Mesendoderm (in vitro differentiated cells): ENCODE results near the gene RPS2.
A peak's percentile ranks its signal among the peaks of the same experiment; 100 is the strongest.

Experiments
- DNase-seq: peaks from one replicate; pipeline ENCODE4 v3.0.0; 2013
- H2AK5ac ChIP-seq: 2 replicates; pipeline ENCODE4 v1.6.1; 2013; ENCODE audit warnings: low read length, inconsistent platforms
- H2BK120ac ChIP-seq: 2 replicates; pipeline ENCODE4 v1.6.1; 2013; ENCODE audit warnings: low read depth, mild to moderate bottlenecking, low read length, moderate library complexity, mixed read lengths
- H2BK15ac ChIP-seq: replicated peaks from 2 replicates; pipeline ENCODE4 v1.6.1; 2013; ENCODE audit warnings: low read depth, mild to moderate bottlenecking, moderate library complexity
- H2BK5ac ChIP-seq: 2 replicates; pipeline ENCODE4 v1.6.1; 2013; ENCODE audit warnings: low read length, inconsistent platforms
- H3K18ac ChIP-seq: 2 replicates; pipeline ENCODE4 v1.6.1; 2013; ENCODE audit warnings: mild to moderate bottlenecking, low read length, mixed read lengths
- H3K23ac ChIP-seq: one replicate; pipeline ENCODE4 v1.6.1; 2013; ENCODE audit warnings: low read length
- H3K27ac ChIP-seq: 2 replicates; pipeline ENCODE4 v1.5.1; 2013; ENCODE audit warnings: low read depth, mild to moderate bottlenecking, inconsistent platforms, low read length, moderate library complexity
- H3K27me3 ChIP-seq: 2 replicates; pipeline ENCODE4 v1.6.1; 2013; ENCODE audit warnings: low read length, control low read depth, mild to moderate bottlenecking, inconsistent platforms; ENCODE audit not compliant: insufficient read depth, poor library complexity
- H3K36me3 ChIP-seq: 2 replicates; pipeline ENCODE4 v1.6.1; 2013; ENCODE audit warnings: low read length, inconsistent platforms; ENCODE audit not compliant: control insufficient read depth, insufficient read depth
- H3K4ac ChIP-seq: one replicate; pipeline ENCODE4 v1.6.1; 2013; ENCODE audit warnings: low read depth, mild to moderate bottlenecking, low read length, moderate library complexity
- H3K4me1 ChIP-seq: 2 replicates; pipeline ENCODE4 v1.6.1; 2013; ENCODE audit warnings: low read depth, low read length, inconsistent platforms; ENCODE audit not compliant: control insufficient read depth
- H3K4me2 ChIP-seq: 2 replicates; pipeline ENCODE4 v1.6.1; 2013; ENCODE audit warnings: low read length
- H3K4me3 ChIP-seq: 2 replicates; pipeline ENCODE4 v1.5.1; 2013; ENCODE audit warnings: mild to moderate bottlenecking, low read length
- H3K56ac ChIP-seq: one replicate; pipeline ENCODE4 v1.6.1; 2013; ENCODE audit warnings: low read length
- H3K79me1 ChIP-seq: 2 replicates; pipeline ENCODE4 v1.6.1; 2013; ENCODE audit warnings: low read length, inconsistent platforms
- H3K79me2 ChIP-seq: 2 replicates; pipeline ENCODE4 v1.6.1; 2013; ENCODE audit warnings: mild to moderate bottlenecking, low read length; ENCODE audit not compliant: control insufficient read depth, insufficient read depth
- H3K9ac ChIP-seq: 2 replicates; pipeline ENCODE4 v1.6.1; 2013; ENCODE audit warnings: low read length, inconsistent platforms
- H4K5ac ChIP-seq: one replicate; pipeline ENCODE4 v1.6.1; 2013; ENCODE audit warnings: low read length
- H4K8ac ChIP-seq: one replicate; pipeline ENCODE4 v1.6.1; 2013; ENCODE audit warnings: low read depth, mild to moderate bottlenecking, control low read depth, low read length, moderate library complexity
- WGBS: extraction: QIAGEN DNeasy Blood & Tissue Kit; methylation state at CpG from one replicate; pipeline ENCODE4 v1.1.7; 2013; ENCODE audit warnings: low lambda C conversion rate, missing lambda C conversion rate; ENCODE audit not compliant: insufficient coverage; ENCODE audit errors: extremely low coverage; 5-methylcytosine and 5-hydroxymethylcytosine counted together

Gene RPS2

DNA sequence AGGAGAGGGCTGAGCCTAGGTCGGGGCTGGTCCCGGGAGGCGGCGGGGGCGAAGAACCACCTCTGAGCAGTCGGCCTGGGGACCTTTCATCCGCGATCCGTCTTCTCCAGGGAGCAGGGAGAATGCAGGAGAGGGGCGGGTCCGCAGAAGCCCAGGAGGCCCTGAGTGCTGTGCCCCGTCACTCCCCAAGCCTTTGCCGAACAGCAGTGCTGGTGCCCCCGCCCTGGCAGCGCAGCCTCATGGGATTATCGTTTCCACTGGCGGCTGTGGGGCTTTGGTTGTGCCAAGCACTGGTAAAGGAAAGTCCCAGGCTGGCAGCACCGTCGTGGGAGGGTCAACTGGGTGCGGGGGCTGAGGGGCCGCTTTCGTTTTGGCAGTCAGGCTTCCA lies 7.9 kb upstream of the RPS2 start:
- Histone ChIP-seq H3K56ac (peak overlapping the region; percentile 90), H3K27ac (no peak overlapping the region), H4K5ac (no peak overlapping the region), H3K18ac (no peak overlapping the region), H3K36me3 (peaks cover 4% of the 10 kb centered on the region), H2AK5ac (no peak overlapping the region), H3K4me1 (no peaks in the 10 kb centered on the region), H4K8ac (no peak overlapping the region), H3K4me3 (peak overlapping the region; percentile 86), H3K27me3 (no peaks in the 10 kb centered on the region), H2BK15ac (no peak overlapping the region), H3K4me2 (peak overlapping the region; percentile 38), H3K23ac (no peak overlapping the region), H3K9ac (peak overlapping the region; percentile 89), H3K79me1 (peaks cover 5% of the 10 kb centered on the region), H2BK5ac (no peak overlapping the region), H3K4ac (peak overlapping the region; percentile 25), H2BK120ac (no peak overlapping the region), H3K79me2 (peaks cover 13% of the 10 kb centered on the region)
- no CpG with 5 or more reads among the region's 22 CpGs for WGBS
- DNase-seq, result peak; percentile 47

DNA sequence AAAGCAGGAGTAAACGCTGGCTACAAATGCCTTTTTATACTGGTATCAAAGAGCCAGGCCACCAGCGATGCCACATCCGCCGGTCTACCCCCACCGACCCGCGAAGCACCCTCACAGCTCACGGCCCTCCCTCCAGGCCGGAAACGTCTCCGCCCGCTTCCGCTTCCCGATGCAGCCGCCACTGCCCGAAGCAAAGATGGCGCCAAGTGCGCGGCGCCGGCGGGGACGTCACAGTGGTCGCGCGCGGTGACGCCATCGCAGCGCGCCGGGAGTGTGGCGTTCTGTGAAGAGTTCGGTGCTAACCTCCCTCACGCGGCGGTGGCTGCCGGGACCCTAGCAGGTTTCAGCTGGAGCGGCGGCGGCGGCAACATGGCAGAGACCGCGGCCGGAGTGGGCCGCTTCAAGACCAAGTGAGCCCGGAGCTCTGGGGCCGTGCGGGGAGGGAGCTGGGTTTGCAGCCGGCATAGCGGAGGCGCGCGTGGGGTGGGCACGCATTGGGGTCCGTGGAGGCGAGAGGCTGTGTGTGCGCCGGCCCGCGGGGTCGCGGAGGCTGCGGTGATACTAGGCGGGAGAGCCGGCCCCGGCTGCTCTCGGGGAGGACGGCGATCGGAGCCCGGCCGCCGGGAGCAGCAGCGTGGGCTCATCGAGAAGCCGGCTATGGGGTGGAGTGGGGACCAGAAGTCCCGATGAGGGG lies 7.3 kb upstream of the RPS2 start, which contains the start of gene TBL3:
Gene TBL3 (plus strand): TSS at position 258 of the 694 bp plus-strand sequence. CDS start 112 bp downstream, at position 370.
- Histone ChIP-seq H2AK5ac (peak within 1 kb of the TSS; percentile 95), H2BK5ac (peak within 1 kb of the TSS; percentile 88), H2BK120ac (no peak within 1 kb of the TSS), H3K9ac (peak within 1 kb of the TSS; percentile 98), H3K4ac (peak within 1 kb of the TSS; percentile 25), H3K4me3 (peak within 1 kb of the TSS; percentile 92), H3K79me1 (peaks cover 5% of the 10 kb centered on the region), H3K4me1 (no peaks in the 10 kb centered on the region), H3K27me3 (no peaks in the 10 kb centered on the region), H3K79me2 (peaks cover 13% of the 10 kb centered on the region), H3K23ac (peak within 1 kb of the TSS; percentile 94), H3K4me2 (peak within 1 kb of the TSS; percentile 81), H3K56ac (peak within 1 kb of the TSS; percentile 99), H2BK15ac (no peak within 1 kb of the TSS), H3K27ac (peak within 1 kb of the TSS; percentile 30), H3K36me3 (peaks cover 4% of the 10 kb centered on the region), H4K8ac (no peak within 1 kb of the TSS), H4K5ac (no peak within 1 kb of the TSS), H3K18ac (no peak within 1 kb of the TSS)
- peak; percentile 97 for DNase-seq
- WGBS, result no CpG with 5 or more reads among the region's 78 CpGs

- Histone ChIP-seq H3K56ac (no peak overlapping the region), H3K4ac (no peak overlapping the region), H3K79me2 (peaks cover 34% of the 10 kb centered on the region), H3K4me1 (no peaks in the 10 kb centered on the region), H3K27ac (no peak overlapping the region), H3K23ac (no peak overlapping the region), H2BK120ac (no peak overlapping the region), H4K5ac (no peak overlapping the region), H3K18ac (no peak overlapping the region), H3K79me1 (peaks cover 10% of the 10 kb centered on the region), H4K8ac (no peak overlapping the region), H3K4me2 (no peak overlapping the region), H2BK5ac (no peak overlapping the region), H3K27me3 (no peaks in the 10 kb centered on the region), H2BK15ac (no peak overlapping the region), H3K36me3 (peaks cover 5% of the 10 kb centered on the region), H2AK5ac (no peak overlapping the region), H3K4me3 (no peak overlapping the region), H3K9ac (no peak overlapping the region)
- no CpG with 5 or more reads among the region's 41 CpGs for WGBS
- DNase-seq, result no peak
Observed at GRCh38 chr16:1968146-1968953, 3.7 kb upstream of the RPS2 start.

- H3K56ac ChIP-seq, result peak within 1 kb of the TSS; percentile 99
- H3K27me3 ChIP-seq, result no peaks in the 10 kb centered on the region
- H3K79me1 ChIP-seq, result peaks cover 6% of the 10 kb centered on the region
- no peak within 1 kb of the TSS for H2BK15ac ChIP-seq
- peaks cover 15% of the 10 kb centered on the region for H3K36me3 ChIP-seq
- no peak within 1 kb of the TSS for H2BK120ac ChIP-seq
- no peaks in the 10 kb centered on the region for H3K4me1 ChIP-seq
- no peak for DNase-seq
- H3K18ac ChIP-seq, result no peak within 1 kb of the TSS
- H2AK5ac ChIP-seq, result no peak within 1 kb of the TSS
- H3K9ac ChIP-seq, result peak within 1 kb of the TSS; percentile 93
- H3K4me2 ChIP-seq, result peak within 1 kb of the TSS; percentile 87
- H3K23ac ChIP-seq, result no peak within 1 kb of the TSS
- no peak within 1 kb of the TSS for H2BK5ac ChIP-seq
- H3K4ac ChIP-seq, result no peak within 1 kb of the TSS
- no peak within 1 kb of the TSS for H4K8ac ChIP-seq
- H3K27ac ChIP-seq, result no peak within 1 kb of the TSS
- H3K4me3 ChIP-seq, result peak within 1 kb of the TSS; percentile 98
- peaks cover 30% of the 10 kb centered on the region for H3K79me2 ChIP-seq
- no CpG with 5 or more reads among the region's 6 CpGs for WGBS
- H4K5ac ChIP-seq, result no peak within 1 kb of the TSS
Observed at GRCh38 chr16:1966460-1966859, 1.8 kb upstream of the RPS2 start, which contains the start of gene RNF151. Gene RNF151, plus strand, starts transcription at chr16:1966856. Its CDS starts 26 bp downstream, at chr16:1966882.

- Histone ChIP-seq H2BK5ac (no peak overlapping the region), H3K27me3 (no peaks in the 10 kb centered on the region), H3K79me2 (peaks cover 30% of the 10 kb centered on the region), H3K18ac (peak overlapping the region; percentile 88), H3K4me1 (no peaks in the 10 kb centered on the region), H3K79me1 (peaks cover 4% of the 10 kb centered on the region), H2BK15ac (no peak overlapping the region), H2BK120ac (no peak overlapping the region), H4K8ac (peak overlapping the region; percentile 65), H3K4me3 (peak overlapping the region; percentile 98), H3K23ac (peak overlapping the region; percentile 37), H3K56ac (peak overlapping the region; percentile 99), H3K36me3 (peaks cover 15% of the 10 kb centered on the region), H3K9ac (peak overlapping the region; percentile 93), H3K4ac (no peak overlapping the region), H4K5ac (no peak overlapping the region), H2AK5ac (no peak overlapping the region), H3K27ac (no peak overlapping the region), H3K4me2 (peak overlapping the region; percentile 87)
- no CpG with 5 or more reads among the region's 24 CpGs for WGBS
- DNase-seq, result no peak
Observed at GRCh38 chr16:1965396-1966001, 873 bp upstream of the RPS2 start.
